ENCODE data around the gene SCD. TPM values are rescaled to one million over a fixed set of nuclear protein-coding genes. Genes with fewer than 3 reads are reported as not detected.

SCD gene
- total RNA-seq, 4 donors from 2014 or later: 7.1 to 16.8 (median 9.1) TPM

DNA sequence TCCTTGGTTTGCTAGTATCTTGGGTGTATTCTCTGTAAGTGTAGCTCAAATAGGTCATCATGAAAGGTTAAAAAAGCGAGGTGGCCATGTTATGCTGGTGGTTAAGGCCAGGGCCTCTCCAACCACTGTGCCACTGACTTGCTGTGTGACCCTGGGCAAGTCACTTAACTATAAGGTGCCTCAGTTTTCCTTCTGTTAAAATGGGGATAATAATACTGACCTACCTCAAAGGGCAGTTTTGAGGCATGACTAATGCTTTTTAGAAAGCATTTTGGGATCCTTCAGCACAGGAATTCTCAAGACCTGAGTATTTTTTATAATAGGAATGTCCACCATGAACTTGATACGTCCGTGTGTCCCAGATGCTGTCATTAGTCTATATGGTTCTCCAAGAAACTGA lies 17.1 kb downstream of the SCD start:
- Histone ChIP-seq H3K27me3 (no peaks in the 10 kb centered on the region), H3K9me3 (no peaks in the 10 kb centered on the region), H3K27ac (replicated peaks in 1 of 4) (no peak overlapping the region), H3K36me3 (peaks cover 0 to 10% (median 0%) of the 10 kb centered on the region in 4 donors), H3K4me3 (no peak overlapping the region), H3K4me1 (peaks cover 12 to 19% (median 18%) of the 10 kb centered on the region in 4 donors)
- no peak for DNase-seq (ENCODE audit: extremely low spot score)
- intact Hi-C loops (cut with DNase I): no loop called here
- WGBS: 98% methylated on average over 3 of the region's 3 CpGs
- no peak for TF ChIP-seq POLR2A (IDR thresholded peaks at IDR 0.05; ENCODE audit: low read depth)
- TF ChIP-seq, protein P1, sequence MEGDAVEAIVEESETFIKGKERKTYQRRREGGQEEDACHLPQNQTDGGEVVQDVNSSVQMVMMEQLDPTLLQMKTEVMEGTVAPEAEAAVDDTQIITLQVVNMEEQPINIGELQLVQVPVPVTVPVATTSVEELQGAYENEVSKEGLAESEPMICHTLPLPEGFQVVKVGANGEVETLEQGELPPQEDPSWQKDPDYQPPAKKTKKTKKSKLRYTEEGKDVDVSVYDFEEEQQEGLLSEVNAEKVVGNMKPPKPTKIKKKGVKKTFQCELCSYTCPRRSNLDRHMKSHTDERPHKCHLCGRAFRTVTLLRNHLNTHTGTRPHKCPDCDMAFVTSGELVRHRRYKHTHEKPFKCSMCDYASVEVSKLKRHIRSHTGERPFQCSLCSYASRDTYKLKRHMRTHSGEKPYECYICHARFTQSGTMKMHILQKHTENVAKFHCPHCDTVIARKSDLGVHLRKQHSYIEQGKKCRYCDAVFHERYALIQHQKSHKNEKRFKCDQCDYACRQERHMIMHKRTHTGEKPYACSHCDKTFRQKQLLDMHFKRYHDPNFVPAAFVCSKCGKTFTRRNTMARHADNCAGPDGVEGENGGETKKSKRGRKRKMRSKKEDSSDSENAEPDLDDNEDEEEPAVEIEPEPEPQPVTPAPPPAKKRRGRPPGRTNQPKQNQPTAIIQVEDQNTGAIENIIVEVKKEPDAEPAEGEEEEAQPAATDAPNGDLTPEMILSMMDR (IDR thresholded peaks at IDR 0.05): no peak
- no peak for TF ChIP-seq EP300 (IDR thresholded peaks at IDR 0.05)
- no peak for TF ChIP-seq POLR2AphosphoS5 (IDR thresholded peaks at IDR 0.05)

DNA sequence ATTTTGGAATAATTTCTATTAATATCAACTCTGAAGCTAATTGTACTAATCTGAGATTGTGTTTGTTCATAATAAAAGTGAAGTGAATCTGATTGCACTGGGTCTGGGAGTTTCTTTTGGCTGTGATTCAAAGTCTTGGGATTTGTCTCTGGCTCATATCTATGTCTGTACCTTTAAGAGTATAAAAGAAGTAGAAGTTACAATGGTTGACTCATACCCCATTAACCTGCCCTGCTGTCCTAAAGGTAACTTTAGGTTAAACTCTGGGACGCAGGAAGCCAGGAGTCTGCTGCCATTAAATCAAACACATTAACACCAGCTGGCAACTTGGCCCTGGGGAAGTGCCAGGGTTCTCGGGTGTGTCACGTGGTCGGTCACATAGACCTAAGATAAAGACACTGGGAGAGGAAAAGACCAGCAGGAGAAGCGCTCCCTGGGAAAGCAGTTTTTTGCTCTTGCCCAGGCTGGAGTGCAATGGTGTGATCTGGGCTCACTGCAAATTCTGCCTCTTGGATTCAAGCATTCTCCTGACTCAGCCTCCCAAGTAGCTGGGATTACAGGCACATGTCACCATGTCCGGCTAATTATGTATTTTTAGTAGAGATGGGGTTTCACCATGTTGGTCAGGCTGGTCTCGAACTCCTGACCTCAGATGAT lies 17.8 kb downstream of the SCD start:
- Histone ChIP-seq H3K36me3 (peaks cover 0 to 10% (median 0%) of the 10 kb centered on the region in 4 donors), H3K9me3 (no peaks in the 10 kb centered on the region), H3K4me1 (peaks cover 7 to 12% (median 11%) of the 10 kb centered on the region in 4 donors), H3K4me3 (no peak overlapping the region), H3K27ac (replicated peaks in 1 of 4) (no peak overlapping the region), H3K27me3 (no peaks in the 10 kb centered on the region)
- DNase-seq (ENCODE audit: extremely low spot score): no peak
- TF ChIP-seq EP300 (IDR thresholded peaks at IDR 0.05) (no peak), POLR2AphosphoS5 (IDR thresholded peaks at IDR 0.05) (peak in 1 of 2 donors; percentile 52), POLR2A (IDR thresholded peaks at IDR 0.05; ENCODE audit: low read depth) (no peak)
- TF ChIP-seq, protein P1 (IDR thresholded peaks at IDR 0.05): no peak
- intact Hi-C loops (cut with DNase I): no loop called here
- WGBS: 47% methylated on average over 7 of the region's 7 CpGs

DNA sequence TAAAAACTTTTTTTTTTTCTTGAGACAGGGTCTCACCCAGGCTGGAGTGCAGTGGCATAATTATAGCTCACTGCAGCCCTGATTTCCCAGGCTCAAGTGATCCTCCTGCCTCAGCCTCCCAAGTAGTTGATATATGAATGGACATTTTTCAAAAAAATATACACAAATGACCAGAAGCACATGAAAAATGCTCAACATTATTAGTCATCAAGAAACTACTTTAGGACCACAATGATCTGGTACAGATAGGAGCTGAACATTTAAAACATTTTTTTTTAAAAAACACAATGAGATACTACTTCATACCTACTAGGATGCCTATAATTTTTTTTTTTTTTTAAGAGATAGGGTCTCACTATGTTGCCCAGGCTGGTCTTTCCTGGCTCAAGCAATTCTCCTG lies 21.7 kb downstream of the SCD start:
- Histone ChIP-seq H3K27me3 (no peaks in the 10 kb centered on the region), H3K4me3 (no peak overlapping the region), H3K27ac (replicated peaks in 1 of 4) (no peak overlapping the region), H3K9me3 (no peaks in the 10 kb centered on the region), H3K36me3 (no peaks in the 10 kb centered on the region), H3K4me1 (peaks cover 34 to 39% (median 38%) of the 10 kb centered on the region in 4 donors)
- TF ChIP-seq EP300 (IDR thresholded peaks at IDR 0.05) (no peak), POLR2A (IDR thresholded peaks at IDR 0.05; ENCODE audit: low read depth) (no peak), POLR2AphosphoS5 (IDR thresholded peaks at IDR 0.05) (no peak)
- TF ChIP-seq, protein P1 (IDR thresholded peaks at IDR 0.05): no peak
- DNase-seq (ENCODE audit: extremely low spot score): no peak
- intact Hi-C loops (cut with DNase I): no loop called here

DNA sequence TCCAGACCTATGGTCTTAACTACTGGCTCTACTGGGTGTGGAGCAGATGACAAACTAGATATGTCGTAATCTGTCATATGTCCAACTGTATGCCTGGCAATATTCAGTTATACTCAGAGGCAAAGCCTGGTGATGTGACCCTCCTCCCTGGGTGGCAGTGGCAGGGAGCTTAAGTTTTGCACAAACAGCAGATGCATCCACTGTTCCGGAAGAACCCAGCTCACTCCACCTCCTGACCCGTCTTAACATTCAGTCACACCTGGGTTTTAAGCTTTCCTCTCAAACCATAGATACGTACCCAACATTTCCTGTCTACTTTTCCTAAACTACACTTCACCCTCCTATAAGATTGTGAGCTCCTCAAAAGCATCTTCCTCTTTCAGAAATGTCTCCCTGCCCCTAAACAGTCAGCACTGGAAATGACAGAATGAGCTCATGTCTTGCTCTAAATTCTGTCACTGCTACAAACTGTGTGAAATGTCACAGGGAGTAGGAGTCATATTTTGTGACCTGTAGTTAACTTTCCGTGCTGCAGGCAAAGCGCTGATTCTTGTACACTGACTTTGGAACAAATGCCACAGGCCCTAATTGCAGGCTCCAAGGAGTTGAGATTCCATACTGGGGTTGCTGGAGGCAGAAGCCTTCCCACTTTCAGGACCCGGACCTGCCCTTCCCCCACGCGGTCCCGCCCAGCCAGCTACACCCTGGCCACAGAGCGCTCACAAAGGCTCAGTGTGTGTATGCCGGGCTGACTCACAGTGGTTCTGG lies 23.9 kb downstream of the SCD start:
- H3K36me3 ChIP-seq: no peaks in the 10 kb centered on the region
- H3K9me3 ChIP-seq: no peaks in the 10 kb centered on the region
- H3K4me1 ChIP-seq: peaks cover 40 to 48% (median 44%) of the 10 kb centered on the region in 4 donors
- TF ChIP-seq EP300 (IDR thresholded peaks at IDR 0.05) (no peak), POLR2A (IDR thresholded peaks at IDR 0.05; ENCODE audit: low read depth) (no peak), POLR2AphosphoS5 (IDR thresholded peaks at IDR 0.05) (peak; percentile 39 to 52)
- H3K4me3 ChIP-seq: no peak overlapping the region
- intact Hi-C loops (cut with DNase I): no loop called here
- no peaks in the 10 kb centered on the region for H3K27me3 ChIP-seq
- peak overlapping the region; percentile 53 to 98 (median 94) for H3K27ac ChIP-seq (replicated peaks in 1 of 4)
- WGBS: 52% methylated on average over 9 of the region's 12 CpGs
- peak; percentile 93 for DNase-seq (ENCODE audit: extremely low spot score)

DNA sequence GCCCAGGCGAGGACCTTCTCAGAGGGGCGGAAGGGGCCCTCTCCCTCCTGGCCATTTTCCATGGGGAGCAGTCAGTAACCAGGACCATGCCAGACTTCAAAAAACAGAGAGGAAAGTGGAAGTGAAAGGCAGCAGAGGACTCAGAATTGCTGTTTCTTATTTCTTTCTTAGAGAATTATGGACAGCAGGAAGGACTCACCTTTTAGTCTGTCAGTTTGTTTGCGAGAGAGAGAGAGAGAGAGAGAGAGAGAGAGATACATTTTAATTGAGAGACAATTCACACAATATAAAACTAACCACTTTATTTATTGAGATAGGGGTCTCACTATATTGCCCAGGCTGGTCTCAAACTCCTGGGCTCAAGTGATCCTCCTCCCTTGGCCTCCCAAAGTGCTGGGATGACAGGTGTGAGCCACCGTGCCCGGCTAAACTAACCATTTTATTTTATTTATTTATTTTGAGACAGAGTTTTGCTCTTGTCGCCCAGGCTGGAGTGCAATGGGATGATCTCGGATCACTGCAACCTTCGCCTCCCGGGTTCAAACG lies 24.5 kb downstream of the SCD start:
- intact Hi-C loops (cut with DNase I): no loop called here

More for the DNA sequence above, 24.5 kb downstream of the SCD start:
- Histone ChIP-seq H3K4me3 (no peak overlapping the region), H3K27me3 (no peaks in the 10 kb centered on the region), H3K9me3 (no peaks in the 10 kb centered on the region), H3K4me1 (peaks cover 40 to 48% (median 44%) of the 10 kb centered on the region in 4 donors), H3K36me3 (no peaks in the 10 kb centered on the region), H3K27ac (replicated peaks in 1 of 4) (peak overlapping the region; percentile 53 to 98 (median 94))
- no peak for DNase-seq (ENCODE audit: extremely low spot score)
- WGBS: 77% methylated on average over 10 of the region's 10 CpGs
- TF ChIP-seq POLR2AphosphoS5 (IDR thresholded peaks at IDR 0.05): no peak
- TF ChIP-seq, protein P1 (IDR thresholded peaks at IDR 0.05): no peak
